Pons (tissue), 1 donor: ENCODE results near the gene OS9.

ENCODE experiments used
- DNase-seq: peaks from one replicate; pipeline ENCODE4 v3.0.0-alpha.2; 2016; ENCODE audit warnings: low spot score

Gene OS9

DNA sequence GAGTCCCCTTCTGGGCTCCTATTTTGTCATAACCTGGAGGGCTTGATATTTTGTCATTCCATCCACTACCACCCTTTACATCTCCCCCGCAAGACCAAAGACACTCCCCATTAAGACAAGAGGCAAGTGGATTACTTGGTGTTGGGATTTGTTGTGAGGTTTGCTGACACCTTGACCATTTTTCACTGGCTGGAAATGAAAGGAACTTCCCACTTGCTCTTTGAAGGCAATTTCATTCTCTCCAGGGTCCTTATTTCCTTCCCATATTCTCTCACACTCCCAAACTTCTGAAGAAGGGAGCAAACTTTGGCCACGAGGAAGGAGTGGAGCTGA is 29.7 kb downstream of the OS9 start:
- no peak for DNase-seq

DNA sequence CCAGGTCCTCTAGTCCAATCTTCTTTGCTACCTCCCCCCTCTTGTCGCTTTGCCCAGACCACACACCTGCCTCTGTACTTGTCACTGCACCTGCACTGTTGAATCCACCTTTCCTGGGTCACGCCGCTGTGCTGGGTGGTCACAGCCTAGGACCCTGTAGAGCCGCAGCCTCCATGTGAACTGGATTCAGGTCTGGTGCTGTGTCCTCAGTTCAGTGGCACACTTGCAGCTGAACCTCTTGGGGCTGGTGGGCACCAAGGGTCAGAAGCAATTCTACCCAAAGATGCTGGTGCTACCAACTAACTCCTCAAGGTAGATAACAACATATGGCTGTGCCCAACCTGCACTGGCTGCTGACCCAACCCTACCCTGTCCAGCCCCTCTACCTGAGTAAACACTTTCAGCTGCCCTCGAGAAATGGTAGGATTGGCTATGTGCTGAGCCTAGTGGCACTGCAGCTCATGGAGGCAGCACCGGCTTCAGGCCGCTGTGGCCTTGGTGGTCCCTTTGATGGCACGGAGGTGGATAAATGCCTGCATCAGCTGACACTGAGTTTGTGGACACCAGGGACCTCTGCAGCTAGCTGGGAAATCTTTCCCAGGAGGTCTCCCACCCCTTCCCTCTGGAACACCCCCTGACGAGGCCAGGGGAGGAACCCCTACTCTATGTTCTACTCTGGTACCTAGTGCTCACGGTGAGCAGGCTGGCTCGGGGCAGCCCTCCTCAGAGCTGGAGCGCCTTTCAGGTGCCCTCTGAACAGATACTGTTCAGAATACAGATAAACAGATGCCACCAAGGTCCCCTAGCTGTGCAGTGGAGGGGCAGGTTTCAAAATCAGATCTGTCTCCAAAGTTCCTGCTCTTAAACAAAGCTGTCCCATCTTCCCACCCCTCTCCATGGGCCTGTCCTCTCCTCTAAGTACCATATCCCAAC is 30.3 kb downstream of the OS9 start:
- no peak for DNase-seq

DNA sequence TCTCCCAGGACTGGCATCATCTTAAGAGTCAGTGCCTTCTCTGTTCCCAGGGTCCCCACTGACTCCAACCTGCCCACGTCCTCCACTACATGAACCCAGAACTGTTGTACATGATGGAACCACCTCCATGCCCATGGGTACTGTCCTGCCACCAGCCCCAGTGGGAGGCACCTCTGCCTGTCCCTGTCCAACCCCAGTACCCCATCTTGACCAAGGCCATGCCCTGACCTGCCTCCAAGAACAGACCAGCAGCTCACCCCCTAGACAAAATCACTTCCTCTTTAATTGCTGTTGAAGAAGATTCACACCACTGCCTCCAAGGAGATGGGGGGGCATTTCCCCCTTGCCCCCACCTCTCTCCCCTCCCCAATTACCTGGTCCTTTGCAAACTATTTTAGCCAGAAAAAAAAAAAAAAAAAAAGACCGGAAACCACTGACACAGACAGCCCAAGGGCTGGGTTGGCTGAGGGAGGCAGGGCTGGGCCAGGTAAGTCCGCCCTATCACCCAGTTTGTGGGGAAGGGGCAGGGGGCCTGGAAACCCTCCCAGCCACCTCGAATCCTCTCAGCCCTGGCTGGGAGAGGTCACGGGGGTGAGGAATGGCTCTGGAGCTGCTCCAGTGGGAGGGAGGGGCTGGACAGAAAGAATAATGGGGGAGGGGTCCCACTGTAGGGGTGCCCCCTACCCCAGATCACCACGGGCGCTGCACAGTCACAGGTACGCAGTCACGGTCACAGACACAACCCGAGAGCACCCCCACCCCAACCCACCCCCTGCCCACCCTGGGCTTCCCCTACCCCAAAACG is 31.2 kb downstream of the OS9 start:
- no peak for DNase-seq

DNA sequence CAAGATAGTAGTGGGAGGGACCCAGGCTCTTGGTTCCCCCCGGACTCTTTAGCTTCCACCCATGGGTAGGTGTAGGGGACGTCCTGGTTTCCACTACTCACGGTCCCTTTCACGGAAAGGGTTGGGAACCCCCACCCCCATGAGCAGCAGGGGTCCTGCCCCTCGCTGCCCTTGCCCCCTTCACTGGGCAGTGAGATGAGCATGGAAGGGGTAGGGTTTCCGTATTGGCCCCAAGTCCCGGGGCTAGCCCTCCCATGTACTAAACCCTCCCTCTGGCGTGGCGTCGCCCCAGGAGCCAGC is 31.9 kb downstream of the OS9 start:
- no peak for DNase-seq

DNA sequence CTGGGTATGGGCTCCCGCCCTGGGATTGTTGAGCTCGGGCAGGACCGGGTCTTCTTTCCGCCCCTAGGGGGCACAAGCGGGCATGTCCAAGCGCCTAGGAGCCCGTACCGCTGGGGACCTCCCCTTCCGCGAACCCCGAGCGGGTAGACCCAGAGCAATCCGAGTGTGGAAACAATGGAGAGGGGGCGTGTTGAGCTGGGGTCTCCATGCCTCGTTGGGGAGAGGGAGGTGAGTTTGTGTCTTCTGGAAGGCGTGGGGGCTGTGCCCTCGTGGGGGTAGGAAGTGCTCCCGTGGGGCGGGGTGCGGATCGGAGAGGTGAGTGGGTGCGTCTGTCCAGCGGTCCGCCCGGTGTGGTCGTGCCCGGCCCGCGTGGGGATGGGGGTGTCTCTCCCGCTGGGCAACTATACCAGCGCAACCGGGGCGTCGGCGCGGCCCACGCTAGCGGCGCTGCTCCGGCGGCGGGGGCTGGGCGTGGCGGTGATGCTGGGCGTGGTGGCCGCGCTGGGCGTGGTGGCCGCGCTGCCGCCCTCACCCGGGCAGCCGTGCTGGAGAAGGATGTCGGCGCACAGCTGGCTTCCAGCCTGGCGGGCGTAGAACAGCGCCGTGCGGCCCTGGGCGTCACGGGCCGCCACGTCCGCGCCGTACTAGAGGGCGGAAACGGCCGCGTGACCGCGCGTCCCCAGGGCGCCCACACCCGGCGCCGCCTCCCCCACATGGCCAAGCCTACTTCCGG is 32.4 kb downstream of the OS9 start:
- peak; percentile 43 for DNase-seq

DNA sequence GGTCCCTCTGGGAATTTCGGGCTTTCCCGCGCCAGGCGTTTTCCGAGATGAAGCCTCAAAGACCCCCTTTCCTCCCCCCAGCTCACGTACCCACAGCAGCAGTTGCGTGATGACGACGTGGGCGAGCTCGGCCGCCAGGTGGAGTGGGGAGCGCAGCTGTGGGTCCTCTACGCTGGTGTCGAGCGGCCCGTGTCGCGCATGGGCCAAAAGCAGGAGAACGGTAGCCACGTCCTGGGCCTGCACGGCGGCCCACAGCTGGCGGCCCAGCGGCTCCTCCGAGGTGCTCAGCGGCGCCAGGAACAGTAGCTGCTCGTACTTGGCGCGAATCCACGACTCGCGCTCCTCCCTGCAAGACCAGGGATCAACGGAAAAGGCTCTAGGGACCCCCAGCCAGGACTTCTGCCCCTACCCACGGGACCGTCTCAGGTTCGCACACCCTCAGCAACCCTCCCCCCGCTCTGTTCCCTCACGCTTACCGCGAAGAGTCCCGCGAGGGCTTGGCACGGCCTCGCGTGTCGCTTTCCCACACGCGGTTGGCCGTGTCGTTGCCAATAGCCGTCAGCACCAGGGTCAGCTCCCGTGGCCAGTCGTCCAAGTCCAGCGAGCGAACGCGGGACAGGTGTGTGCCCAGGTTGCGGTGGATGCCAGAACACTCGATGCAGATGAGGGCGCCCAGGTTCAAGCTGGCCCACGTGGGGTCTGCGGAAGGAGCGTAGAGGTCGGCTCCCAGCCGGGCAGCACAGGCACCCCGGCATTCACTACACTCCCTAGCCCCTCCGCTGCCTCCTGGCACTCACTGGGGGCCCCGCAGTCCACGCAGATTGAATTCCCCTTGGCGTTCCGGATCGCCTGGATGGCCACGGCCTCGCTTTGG is 33.2 kb downstream of the OS9 start:
- DNase-seq: no peak

DNA sequence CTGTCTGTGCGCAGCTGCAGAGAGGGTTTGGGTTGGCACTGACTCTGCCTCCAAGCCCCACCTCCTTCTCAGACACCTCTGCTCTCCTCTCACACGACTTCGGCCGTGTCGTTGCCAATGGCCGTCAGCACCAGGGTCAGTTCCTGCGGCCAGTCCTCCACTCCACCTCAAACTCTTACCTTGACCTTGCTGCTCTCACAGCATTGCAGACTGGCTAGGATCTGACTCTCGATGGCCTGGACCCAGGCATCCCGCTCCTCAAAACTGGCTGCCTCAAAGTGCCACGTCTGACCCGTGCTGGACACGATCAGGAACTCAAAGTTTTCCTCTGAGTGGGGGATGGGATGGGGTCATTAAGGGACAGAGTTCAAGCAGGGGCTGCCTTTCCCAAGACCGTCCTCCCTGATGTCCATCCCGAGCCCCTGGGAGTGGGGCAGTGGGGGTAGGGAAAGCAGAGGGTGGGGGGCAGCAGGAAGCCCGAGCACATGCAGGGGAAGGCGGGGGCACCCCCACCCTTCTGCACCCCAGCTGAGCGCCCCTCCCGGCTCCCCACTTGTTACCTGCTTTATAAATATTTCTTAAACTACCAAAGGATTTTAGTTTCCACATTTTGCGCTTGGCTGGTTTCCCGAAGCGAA is 33.9 kb downstream of the OS9 start:
- DNase-seq: no peak

DNA sequence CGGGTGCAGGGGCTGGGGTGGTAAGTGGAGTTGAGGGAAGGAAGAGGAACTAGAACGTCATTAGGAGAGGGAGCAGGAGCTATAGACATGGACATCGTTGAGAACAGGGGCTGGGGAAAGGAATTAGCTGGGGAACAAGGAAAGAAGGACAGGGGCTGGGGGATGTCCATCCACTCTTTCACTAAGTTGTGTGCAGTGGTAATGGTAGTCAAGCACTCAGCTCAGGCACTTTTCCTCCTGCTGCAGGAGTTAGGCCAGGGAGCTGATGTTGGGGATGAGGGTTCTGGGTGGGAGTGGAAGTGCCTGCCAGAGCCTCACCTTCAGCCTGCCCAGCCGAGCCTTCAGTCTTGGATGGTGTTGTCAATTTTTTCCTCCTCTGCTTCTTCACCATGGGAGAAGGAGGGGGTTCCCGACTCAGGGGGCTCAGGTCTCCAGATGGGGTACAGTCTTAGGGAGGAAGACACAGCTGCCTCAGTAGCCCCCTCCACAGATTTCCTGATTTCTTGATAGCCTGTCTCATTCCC is 35.5 kb downstream of the OS9 start:
- no peak for DNase-seq

DNA sequence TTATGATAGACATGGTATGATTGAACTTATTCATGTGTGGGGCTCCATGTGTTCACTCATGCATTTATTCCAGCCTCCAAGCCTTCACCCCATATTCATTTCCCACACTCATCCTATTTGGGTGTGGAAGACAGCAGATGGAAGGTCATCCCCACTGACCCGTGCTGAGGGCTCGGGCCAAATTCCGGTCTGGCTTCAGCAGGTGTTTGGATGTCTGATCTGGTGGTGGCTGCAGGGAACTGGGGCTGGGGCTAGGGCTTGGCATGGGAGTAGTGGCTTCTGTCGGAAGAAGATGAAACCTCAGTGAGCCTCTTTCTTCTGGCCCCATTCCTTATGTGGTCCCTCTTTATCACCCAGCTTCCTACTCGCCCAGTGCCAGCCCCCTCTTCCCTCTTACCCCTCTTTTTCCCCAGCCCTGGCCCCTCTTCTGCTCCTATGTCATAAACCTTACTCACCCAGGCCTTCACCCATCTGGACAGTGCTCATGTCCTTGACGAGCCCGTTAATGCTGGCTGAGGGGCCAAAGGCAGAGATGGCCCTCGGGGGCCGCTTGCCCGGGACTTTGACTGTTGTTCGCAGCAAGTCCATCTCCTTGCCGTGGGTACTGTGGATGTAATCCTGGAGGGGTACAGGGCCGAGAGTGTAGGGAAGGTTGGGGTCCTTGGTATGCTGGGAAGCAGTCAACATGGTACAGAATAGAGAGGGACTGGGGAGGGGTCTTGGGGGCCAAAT is 36.6 kb downstream of the OS9 start:
- no peak for DNase-seq

DNA sequence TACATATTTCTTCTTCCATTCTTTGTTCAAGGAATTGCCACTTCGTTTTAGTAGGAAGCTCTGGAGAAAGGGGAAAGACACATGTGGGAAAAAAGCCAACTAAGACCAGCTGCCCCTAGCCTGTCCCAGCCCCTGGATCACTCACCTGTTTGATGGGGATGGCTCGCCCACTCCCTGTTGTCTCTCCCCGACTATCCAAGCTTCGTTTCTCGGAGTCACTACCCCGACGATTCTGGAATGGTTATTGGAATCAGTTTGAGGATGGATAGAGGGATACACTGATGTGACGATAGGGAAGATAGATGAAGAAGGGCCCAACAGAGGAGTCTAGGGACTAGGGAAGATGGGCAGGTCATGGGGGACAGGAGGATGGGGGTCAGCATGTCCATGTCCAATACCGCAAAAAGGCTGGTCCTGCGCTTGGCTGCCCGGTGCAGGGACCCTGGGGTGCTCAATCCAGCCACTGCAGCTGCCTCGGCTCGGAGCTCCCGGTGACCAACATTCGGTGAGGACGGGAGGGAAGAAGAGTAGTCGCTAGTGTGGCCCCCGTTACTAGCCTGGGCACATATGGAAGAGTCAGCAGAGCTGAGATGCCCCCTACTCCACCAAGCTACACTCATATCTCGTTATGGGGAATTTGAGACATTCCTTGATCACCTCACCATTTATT is 37.6 kb downstream of the OS9 start:
- DNase-seq: no peak

DNA sequence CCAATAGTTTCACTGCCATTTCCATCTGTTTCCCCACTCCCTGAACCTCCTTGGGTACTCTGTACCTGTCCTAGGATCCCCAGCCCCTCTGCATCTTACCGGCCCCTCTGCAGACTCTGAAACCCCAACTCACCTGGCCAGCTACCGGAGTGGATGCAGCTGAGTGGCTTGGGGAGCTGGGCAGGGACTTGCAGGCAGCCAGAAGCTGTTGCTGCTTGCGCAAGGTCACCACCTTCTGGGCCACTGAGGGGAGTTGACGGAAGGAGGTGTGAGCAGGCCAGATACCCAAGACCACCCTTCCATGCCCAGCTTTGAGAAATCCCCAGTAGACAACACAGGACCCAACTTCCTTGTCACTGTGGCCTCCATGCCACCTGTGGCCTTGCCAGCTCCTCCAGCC is 38.3 kb downstream of the OS9 start:
- no peak for DNase-seq

DNA sequence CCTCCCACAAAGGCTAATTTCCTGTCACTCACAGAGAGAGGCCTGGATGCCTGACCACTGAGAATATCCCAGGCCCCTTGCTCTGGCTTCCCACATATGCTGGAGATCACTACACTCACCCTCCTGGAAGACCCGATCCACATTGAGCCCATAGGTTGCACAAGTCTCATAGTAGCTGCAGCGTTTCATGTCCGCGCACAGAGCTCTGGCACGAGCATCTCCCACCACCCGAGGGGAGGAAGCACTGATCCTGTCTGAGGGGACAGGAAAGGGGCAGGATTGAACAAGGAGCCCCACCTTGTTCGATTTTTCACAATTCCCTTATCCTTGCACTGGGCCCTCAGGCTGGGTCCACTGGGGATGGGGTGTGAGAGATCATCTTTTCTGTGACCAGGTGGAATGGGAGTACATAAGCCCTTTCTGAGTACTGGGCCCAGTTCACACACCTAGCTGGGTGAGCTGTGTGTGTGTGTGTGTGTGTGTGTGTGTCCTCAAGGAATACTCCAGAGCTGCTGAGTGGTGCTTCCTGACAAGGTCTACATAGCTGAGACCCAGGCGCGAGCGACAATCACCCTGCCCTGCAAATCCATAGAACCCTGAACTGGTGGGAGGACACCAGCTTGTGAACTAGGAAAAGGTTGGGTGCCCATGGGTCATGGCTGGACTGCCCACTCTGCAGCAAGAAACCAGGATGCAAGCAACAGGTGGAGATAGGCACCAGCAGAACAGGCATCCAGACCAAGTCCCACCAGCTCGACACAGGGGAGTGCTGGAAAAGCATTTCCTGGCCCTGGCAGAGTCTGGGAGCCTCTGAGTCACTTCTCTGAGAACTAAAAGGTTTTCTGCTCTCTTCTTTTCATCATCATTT is 39.0 kb downstream of the OS9 start:
- DNase-seq: no peak

DNA sequence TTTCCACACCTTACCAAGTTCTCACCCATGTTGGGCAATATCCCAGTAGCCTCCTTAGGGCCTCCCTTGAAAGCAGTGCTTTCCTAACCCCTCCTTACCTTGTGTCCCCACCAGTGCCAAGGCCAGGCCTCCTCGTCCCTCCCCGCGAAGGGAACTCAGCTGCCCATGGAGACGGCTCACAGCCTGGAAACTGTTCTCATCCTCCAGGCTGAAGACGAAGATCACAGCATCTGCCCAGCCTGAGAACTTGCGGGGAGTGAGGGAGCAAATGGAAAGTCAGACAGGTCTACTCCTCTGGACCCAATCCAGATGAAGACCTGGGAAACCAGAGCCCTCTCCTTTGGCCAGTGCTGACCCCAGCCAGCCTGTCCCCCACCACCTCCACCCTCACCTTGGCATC is 40.0 kb downstream of the OS9 start:
- DNase-seq: no peak

DNA sequence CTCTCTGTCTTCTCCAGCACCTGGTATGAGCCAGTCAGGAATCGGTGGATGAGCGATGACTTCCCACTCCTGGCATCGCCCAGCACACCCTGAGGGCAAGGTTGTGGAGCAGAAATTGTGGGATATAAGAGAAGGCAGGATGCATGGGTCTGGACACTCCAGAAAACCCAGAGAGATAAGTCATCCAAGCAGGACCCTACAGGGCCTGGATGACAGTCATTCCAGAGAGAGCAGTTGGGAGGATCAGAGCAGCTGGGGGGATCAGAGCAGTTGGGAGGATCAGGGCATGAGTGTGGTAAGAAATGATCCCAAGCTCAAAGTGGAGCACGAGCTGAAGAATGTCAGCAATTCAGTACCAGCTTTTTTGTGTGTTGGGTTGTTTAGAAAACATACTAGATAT is 40.7 kb downstream of the OS9 start:
- DNase-seq: no peak

DNA sequence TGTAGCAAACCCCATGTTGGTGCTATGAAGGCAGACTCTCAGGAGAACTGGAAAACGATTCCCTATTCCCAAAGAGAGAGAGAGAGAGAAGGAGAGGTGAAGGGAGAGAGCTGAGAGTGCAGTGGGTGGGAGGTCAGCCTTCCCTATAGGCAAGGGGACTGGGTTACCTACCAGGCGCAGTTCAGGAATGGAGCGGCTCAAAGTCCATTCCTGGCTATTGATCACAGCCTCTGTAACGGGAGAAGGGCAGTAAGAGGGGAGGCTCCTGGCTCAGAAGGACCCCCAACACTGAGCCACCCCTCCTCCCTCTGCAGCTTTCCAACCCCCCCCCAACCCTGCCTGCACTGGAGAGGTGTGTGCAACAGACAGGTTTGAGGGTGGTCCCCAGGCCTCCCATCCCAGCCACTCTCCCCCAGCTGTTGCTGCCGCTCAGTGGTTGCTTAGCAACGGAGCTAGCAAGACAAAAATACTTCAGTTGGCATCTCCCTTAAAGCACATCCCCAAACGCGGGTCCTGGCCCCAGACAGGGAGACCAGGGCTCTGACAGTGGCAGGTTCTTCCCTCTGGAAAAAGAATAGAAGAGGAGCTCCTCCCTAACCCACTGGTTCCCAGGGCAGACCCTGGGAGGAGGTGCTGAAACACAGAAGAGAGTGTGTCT is 41.4 kb downstream of the OS9 start:
- no peak for DNase-seq

DNA sequence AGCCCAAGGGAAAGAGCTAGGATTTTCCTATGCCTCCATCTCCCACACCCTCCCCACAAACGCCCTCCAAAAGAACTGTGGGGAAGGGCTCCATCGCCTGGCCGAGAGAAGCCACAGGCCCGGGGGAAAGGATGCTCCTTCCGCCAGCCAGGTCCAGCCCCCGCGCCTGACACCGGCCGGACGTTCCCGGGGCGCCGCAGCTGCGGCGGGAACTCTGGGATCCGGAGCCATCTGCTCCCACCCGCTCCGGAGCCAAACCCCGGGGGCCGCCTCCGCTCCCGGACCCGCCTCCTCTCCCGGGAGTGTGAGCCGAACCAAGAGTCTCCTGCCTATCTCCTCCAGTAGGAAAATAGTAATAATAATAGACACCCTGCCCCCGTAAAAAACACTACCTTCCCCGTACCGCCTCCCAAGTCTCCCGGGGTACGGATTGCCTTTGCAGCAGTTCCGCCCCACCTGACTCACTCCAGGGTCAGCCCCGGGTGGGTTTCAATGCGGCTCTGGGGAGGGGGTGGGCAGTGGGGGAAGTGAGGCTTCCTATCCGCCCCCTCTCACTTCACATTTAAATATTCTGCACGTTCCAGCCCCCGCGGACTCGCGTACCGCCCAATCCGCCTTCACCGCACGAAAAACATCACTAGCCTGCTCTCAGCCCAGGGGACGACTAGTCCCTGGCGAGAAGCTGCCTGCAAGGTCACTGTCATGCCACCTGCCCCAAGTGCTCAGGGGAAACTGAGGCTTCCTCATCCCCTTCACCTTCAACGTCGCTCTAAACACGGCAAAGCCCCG is 42.2 kb downstream of the OS9 start:
- DNase-seq: no peak

DNA sequence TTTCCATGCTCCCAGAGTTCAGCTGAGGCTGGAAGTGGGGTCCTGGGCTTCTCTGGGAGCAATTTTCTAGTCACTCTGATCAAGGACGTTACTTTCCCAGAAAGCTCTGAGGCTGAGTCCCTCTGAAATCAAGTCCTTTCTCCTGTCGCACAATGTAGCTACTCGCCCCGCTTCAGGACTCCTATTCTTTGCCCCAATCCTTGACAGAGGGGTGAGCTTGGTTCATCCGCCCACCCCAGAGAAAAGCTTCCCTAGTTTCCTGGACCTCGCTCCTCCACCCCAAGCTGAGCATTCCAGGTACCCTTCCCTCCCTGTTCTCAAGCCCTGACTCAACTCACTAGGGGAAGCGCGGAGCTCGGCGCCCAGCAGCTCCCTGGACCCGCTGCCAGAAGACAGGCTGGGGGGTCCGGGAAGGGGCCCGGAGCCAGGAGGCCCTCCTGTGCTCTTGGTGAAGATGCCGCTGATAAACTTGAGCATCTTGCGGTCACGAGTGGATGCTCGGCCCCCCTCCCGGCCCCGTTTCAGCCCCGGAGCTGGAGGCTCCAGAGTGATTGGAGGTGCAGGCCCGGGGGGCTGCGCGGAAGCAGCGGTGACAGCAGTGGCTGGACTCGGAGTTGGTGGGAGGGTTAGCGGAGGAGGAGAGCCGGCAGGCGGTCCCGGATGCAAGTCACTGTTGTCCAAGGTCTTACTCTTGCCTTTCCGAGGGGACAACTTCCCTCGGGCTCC is 43.0 kb downstream of the OS9 start:
- no peak for DNase-seq
